Measurements from ENCODE around the gene SLAMF6. TPM values are rescaled to one million over a fixed set of nuclear protein-coding genes. Genes with fewer than 3 reads are reported as not detected.
"Not testable (repeated sequence)": the region's sequence is repeated elsewhere in the genome, so short reads cannot be mapped to it uniquely, and the experiment has no call there.

SLAMF6 gene
- total and polyA plus RNA-seq, 4 donors = 0.10 to 0.14 (median 0.11) TPM; not detected in 1

DNA sequence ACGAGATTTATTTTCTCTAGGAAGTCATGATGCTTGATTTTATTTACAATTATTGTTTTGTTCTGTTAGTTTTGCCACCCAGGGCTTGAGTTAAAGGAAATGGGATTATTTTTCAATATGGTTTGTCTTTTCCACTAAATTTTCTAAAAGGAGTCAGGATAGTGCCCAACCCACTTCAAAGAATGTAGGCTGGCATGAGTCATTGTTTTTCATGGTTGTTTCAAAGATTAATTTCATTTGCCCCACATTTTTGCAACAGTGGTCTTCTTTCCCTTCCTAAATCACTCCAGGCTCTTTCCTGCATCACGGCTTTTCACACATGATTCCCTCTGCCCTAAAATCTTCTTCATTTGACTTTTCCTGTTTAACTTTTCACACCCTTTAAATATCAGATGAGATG lies 2.5 kb downstream of the SLAMF6 start:
- Histone ChIP-seq H3K27me3 (ENCODE audit: control insufficient read depth, insufficient read depth, low read length) (no peaks in the 10 kb centered on the region), H3K9me3 (ENCODE audit: control insufficient read depth, insufficient read depth, low read length) (no peaks in the 10 kb centered on the region), H3K36me3 (ENCODE audit: control insufficient read depth, insufficient read depth, low read length) (no peaks in the 10 kb centered on the region), H3K4me1 (ENCODE audit: control insufficient read depth, insufficient read depth, low read length) (no peaks in the 10 kb centered on the region), H3K4me3 (ENCODE audit: low read depth, low read length) (no peak overlapping the region), H3K27ac (ENCODE audit: low read depth, low read length) (no peak overlapping the region)
- DNase-seq (ENCODE audit: low read depth in 4 of 6, low spot score in 6 of 6) = no peak
- 78% methylated on average over 1 of the region's 2 CpGs for WGBS (ENCODE audit: insufficient coverage)

DNA sequence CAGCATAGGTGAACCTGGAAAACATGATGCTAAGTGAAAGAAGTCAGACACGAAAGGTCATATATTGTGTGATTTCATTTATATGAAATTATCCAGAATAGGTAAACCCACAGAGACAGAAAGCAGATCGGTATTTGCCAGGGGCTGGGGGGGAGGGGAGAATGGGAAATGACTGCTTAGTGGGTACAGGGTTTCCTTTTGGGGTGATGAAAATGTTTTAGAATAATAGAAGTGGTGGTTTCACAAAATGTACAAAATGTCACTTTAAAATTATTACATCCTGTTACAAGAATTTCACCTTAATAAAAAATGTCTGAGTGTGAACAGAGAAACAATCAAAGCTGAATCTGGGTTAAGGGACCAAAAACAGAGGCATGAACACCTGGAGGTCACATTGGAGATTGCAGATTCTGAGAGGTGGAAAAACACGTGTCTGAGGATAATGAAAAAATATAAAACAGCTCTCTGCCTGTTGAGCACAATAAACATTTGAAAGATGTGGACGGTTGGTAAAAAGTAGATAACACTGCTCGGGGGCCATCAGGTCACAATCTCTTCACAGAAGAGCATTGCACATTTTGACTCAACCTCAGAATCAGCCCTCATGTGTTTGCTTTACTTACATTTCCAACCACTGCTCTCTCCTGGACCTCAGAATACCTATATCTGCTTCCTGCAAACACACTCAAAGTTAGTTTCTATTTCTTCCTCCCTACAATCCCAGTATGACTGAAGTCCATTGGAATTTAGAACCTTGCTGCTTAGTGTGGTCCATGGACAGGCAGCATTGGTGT lies 3.2 kb downstream of the SLAMF6 start:
- DNase-seq (ENCODE audit: low read depth in 4 of 6, low spot score in 6 of 6) = no peak
- 64% methylated on average over 2 of the region's 5 CpGs for WGBS (ENCODE audit: insufficient coverage)
- no peak overlapping the region for H3K27ac ChIP-seq (ENCODE audit: low read depth, low read length)
- H3K36me3 ChIP-seq (ENCODE audit: control insufficient read depth, insufficient read depth, low read length) = no peaks in the 10 kb centered on the region
- H3K27me3 ChIP-seq (ENCODE audit: control insufficient read depth, insufficient read depth, low read length) = no peaks in the 10 kb centered on the region
- no peaks in the 10 kb centered on the region for H3K4me1 ChIP-seq (ENCODE audit: control insufficient read depth, insufficient read depth, low read length)
- H3K4me3 ChIP-seq (ENCODE audit: low read depth, low read length) = no peak overlapping the region
- H3K9me3 ChIP-seq (ENCODE audit: control insufficient read depth, insufficient read depth, low read length) = no peaks in the 10 kb centered on the region

DNA sequence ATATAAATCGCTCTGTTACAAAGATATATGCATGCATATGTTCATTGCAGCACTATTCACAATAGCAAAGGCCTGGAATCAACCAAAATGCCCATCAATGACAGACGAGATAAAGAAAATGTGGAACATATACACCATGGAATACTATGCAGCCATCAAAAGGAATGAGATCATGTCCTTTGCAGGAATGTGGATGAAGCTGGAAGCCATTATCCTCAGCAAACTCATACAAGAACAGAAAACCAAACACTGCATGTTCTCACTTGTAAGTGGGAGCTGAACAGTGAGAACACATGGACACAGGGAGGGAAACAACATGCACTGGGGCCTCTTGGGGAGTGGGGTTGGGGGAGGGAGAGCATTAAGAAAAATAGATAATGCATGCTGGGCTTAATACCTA lies 5.5 kb downstream of the SLAMF6 start:
- not testable (repeated sequence) for H3K4me1 ChIP-seq (ENCODE audit: control insufficient read depth, insufficient read depth, low read length); H3K27me3 ChIP-seq (ENCODE audit: control insufficient read depth, insufficient read depth, low read length); H3K9me3 ChIP-seq (ENCODE audit: control insufficient read depth, insufficient read depth, low read length); H3K27ac ChIP-seq (ENCODE audit: low read depth, low read length); H3K36me3 ChIP-seq (ENCODE audit: control insufficient read depth, insufficient read depth, low read length); DNase-seq (ENCODE audit: low read depth in 4 of 6, low spot score in 6 of 6); H3K4me3 ChIP-seq (ENCODE audit: low read depth, low read length)
- WGBS (ENCODE audit: insufficient coverage) = no CpG with 5 or more reads among the region's 2 CpGs

DNA sequence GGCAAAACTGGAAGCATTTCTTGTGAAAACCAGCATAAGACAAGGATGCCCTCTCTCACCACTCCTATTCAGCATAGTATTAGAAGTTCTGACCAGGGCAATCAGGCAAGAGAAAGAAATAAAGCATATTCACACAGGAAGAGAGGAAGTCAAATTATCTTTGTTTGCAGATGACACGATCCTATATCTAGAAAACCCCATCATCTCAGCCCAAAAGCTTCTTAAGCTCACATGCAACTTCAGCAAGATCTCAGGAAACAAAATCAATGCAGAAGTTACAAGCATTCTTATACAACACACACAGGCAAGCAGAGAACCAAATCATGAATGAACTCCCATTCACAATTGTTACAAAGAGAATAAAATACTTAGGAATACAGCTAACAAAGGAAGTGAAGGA lies 7.1 kb downstream of the SLAMF6 start:
- no CpG with 5 or more reads among the region's 1 CpG for WGBS (ENCODE audit: insufficient coverage)

DNA sequence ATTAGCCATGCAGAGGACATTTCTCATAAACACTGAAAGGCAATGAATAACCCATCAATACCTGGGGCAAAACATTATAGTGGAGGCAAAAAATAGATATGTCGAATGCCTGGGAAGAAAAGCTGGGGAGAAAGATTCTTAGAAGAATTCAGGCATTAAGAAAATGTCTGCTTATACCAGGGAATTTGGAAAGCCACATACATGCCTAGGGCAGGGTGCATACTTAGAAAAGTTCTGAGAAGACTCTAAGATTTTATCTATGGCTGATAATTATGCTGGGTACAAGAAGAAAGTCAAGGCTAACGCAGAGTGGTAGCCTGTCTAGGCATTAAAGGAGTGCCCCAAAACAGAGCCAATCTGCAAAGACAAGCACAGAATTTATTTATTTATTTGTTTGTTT lies 18.4 kb downstream of the SLAMF6 start:
- Histone ChIP-seq H3K9me3 (ENCODE audit: control insufficient read depth, insufficient read depth, low read length) (peaks cover 2% of the 10 kb centered on the region), H3K27me3 (ENCODE audit: control insufficient read depth, insufficient read depth, low read length) (no peaks in the 10 kb centered on the region), H3K36me3 (ENCODE audit: control insufficient read depth, insufficient read depth, low read length) (no peaks in the 10 kb centered on the region), H3K4me1 (ENCODE audit: control insufficient read depth, insufficient read depth, low read length) (no peaks in the 10 kb centered on the region), H3K27ac (ENCODE audit: low read depth, low read length) (no peak overlapping the region), H3K4me3 (ENCODE audit: low read depth, low read length) (no peak overlapping the region)
- no peak for DNase-seq (ENCODE audit: low read depth in 4 of 6, low spot score in 6 of 6)
- 90% methylated on average over 1 of the region's 2 CpGs for WGBS (ENCODE audit: insufficient coverage)

More for the DNA sequence above, 7.1 kb downstream of the SLAMF6 start:
- H3K9me3 ChIP-seq (ENCODE audit: control insufficient read depth, insufficient read depth, low read length); H3K4me3 ChIP-seq (ENCODE audit: low read depth, low read length); DNase-seq (ENCODE audit: low read depth in 4 of 6, low spot score in 6 of 6); H3K27ac ChIP-seq (ENCODE audit: low read depth, low read length); H3K36me3 ChIP-seq (ENCODE audit: control insufficient read depth, insufficient read depth, low read length); H3K4me1 ChIP-seq (ENCODE audit: control insufficient read depth, insufficient read depth, low read length); H3K27me3 ChIP-seq (ENCODE audit: control insufficient read depth, insufficient read depth, low read length): not testable (repeated sequence)

DNA sequence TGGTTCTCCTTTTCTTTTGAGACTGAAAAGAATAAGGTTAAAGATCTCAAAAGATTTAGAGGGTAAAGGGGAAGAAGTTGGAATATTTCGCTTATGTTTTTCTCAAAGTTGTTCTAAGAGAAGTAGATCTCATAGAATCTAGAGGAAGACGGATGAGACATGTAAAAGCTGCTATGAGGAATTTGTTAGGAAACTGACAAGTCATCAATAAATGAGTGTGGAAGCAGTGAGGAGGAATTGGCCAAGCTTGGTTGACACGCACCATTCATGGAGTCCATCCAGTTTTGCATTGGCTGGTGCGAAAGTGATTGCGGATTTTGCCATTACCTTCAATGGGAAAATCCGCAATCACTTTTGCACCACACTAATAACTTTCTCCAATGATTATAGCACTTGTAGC lies 20.0 kb downstream of the SLAMF6 start:
- 100% methylated on average over 2 of the region's 6 CpGs for WGBS (ENCODE audit: insufficient coverage)
- H3K4me3 ChIP-seq (ENCODE audit: low read depth, low read length) = no peak overlapping the region
- no peaks in the 10 kb centered on the region for H3K27me3 ChIP-seq (ENCODE audit: control insufficient read depth, insufficient read depth, low read length)
- no peak overlapping the region for H3K27ac ChIP-seq (ENCODE audit: low read depth, low read length)
- H3K4me1 ChIP-seq (ENCODE audit: control insufficient read depth, insufficient read depth, low read length) = no peaks in the 10 kb centered on the region
- DNase-seq (ENCODE audit: low read depth in 4 of 6, low spot score in 6 of 6) = no peak
- H3K36me3 ChIP-seq (ENCODE audit: control insufficient read depth, insufficient read depth, low read length) = no peaks in the 10 kb centered on the region
- H3K9me3 ChIP-seq (ENCODE audit: control insufficient read depth, insufficient read depth, low read length) = peaks cover 5% of the 10 kb centered on the region

DNA sequence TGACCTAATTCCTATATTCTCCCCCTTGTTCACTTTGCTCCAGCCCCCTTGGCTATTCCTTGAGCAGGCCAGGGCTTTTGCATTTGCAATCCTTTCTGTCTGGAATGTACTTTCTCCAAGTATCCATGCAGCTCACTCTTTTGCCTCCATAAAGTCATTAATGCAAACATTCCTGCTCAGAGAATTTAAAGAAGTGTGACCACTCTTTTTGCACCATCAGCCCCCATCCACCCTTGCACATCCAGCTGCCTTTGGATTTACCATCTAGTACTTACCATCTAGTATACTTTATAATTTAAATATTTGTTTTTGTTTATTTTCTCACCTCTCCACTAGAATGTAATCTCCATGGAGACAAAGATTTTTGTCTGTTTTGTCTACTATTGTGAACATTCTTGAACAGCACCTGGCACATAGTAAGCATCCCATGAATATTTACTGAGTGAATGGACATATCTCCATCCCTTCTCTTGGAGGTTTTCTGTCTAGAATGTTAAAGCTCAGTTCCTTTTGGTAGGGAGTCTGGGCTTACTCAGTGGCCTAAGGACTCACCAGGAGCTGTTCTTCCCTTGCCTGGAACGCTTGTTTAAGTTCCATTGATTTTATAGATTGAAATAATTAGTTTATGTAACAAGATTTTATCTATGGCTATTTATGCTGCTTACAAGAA lies 22.6 kb downstream of the SLAMF6 start:
- Histone ChIP-seq H3K9me3 (ENCODE audit: control insufficient read depth, insufficient read depth, low read length) (peaks cover 3% of the 10 kb centered on the region), H3K27ac (ENCODE audit: low read depth, low read length) (no peak overlapping the region), H3K4me3 (ENCODE audit: low read depth, low read length) (no peak overlapping the region), H3K4me1 (ENCODE audit: control insufficient read depth, insufficient read depth, low read length) (no peaks in the 10 kb centered on the region), H3K27me3 (ENCODE audit: control insufficient read depth, insufficient read depth, low read length) (no peaks in the 10 kb centered on the region), H3K36me3 (ENCODE audit: control insufficient read depth, insufficient read depth, low read length) (no peaks in the 10 kb centered on the region)
- no CpG with 5 or more reads among the region's 1 CpG for whole genome bisulfite sequencing (ENCODE audit: insufficient coverage)
- no peak for DNase-seq (ENCODE audit: low read depth in 4 of 6, low spot score in 6 of 6)

DNA sequence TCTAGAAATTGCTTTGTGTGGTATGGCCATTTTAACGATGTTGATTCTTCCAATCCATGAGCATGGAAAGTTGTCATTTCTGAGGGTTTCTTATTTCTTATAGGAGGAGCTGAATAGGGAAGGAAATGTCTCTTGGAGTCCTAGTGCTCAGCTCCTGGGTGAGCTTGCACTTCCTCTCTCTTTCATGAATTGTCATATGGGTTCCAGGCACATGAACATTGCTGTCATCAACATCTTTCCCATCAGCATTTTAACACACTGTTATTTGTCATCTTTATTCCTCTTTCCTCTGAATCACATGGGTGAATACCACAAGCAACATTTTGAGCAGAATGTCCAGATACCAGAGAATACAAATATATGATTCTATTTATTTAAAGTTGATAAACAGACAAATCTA lies 23.4 kb downstream of the SLAMF6 start:
- Histone ChIP-seq H3K27ac (ENCODE audit: low read depth, low read length) (no peak overlapping the region), H3K27me3 (ENCODE audit: control insufficient read depth, insufficient read depth, low read length) (no peaks in the 10 kb centered on the region), H3K9me3 (ENCODE audit: control insufficient read depth, insufficient read depth, low read length) (peaks cover 3% of the 10 kb centered on the region), H3K4me1 (ENCODE audit: control insufficient read depth, insufficient read depth, low read length) (no peaks in the 10 kb centered on the region), H3K36me3 (ENCODE audit: control insufficient read depth, insufficient read depth, low read length) (no peaks in the 10 kb centered on the region), H3K4me3 (ENCODE audit: low read depth, low read length) (no peak overlapping the region)
- no peak for DNase-seq (ENCODE audit: low read depth in 4 of 6, low spot score in 6 of 6)
- WGBS (ENCODE audit: insufficient coverage) = 100% methylated on average over 1 of the region's 1 CpG

DNA sequence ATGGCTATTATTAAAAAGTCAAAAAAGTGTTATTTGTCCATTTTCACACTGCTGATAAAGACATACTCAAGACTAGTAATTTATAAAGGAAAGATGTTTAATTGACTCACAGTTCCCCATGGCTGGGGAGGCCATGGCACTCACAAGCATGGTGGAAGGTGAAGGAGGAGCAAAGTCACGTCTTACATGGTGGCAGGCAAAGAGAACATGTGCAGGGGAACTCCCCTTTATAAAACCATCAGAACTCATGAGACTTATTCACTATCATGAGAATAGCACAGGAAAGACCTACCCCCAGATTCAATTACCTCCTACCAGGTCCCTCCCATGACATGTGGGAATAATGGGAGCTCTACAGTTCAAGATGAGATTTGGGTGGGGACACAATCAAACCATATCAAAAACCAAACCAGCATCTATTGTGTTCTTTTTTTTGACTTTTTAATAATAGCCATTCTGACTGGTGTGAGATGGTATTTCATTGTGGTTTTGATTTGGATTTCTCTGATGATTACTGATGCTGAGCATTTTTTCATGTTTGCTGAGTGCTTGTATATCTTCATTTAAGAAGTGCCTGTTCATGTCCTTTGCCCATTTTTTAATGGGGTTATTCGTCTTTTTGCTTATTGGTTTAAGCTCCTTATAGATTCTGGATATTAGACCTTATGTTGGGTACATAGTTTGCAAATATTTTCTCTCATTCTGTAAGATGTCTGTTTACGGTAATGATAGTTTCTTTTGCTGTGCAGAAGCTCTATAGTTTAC lies 24.6 kb downstream of the SLAMF6 start:
- DNase-seq (ENCODE audit: low read depth in 4 of 6, low spot score in 6 of 6); H3K27ac ChIP-seq (ENCODE audit: low read depth, low read length); H3K36me3 ChIP-seq (ENCODE audit: control insufficient read depth, insufficient read depth, low read length); H3K27me3 ChIP-seq (ENCODE audit: control insufficient read depth, insufficient read depth, low read length); H3K9me3 ChIP-seq (ENCODE audit: control insufficient read depth, insufficient read depth, low read length); H3K4me3 ChIP-seq (ENCODE audit: low read depth, low read length); H3K4me1 ChIP-seq (ENCODE audit: control insufficient read depth, insufficient read depth, low read length): not testable (repeated sequence)
- WGBS (ENCODE audit: insufficient coverage) = no CpG with 5 or more reads among the region's 3 CpGs

Measured in spinal cord (tissue), 10 donors.